Upper lobe of right lung (tissue), 1 donor: ENCODE measurements around the gene GOSR2. TPM values are rescaled to one million over a fixed set of nuclear protein-coding genes. Genes with fewer than 3 reads are reported as not detected.

Source experiments
- ATAC-seq: fragments of 200-7000 bp; cut with Tn5 transposase; one replicate; pipeline ENCODE4 v1.9.1; 2020; ENCODE audit warnings: mild to moderate bottlenecking, moderate library complexity
- DNase-seq: peaks from one replicate; pipeline ENCODE4 v3.0.0-alpha.2; 2020
- H3K27ac ChIP-seq: fragments of 200-600 bp; one replicate; pipeline ENCODE4 v1.8.0; 2022
- H3K27me3 ChIP-seq: fragments of 200-600 bp; one replicate; pipeline ENCODE4 v1.8.0; 2022; ENCODE audit warnings: mild to moderate bottlenecking
- H3K36me3 ChIP-seq: fragments of 200-600 bp; one replicate; pipeline ENCODE4 v1.8.0; 2022
- H3K4me1 ChIP-seq: fragments of 200-600 bp; one replicate; pipeline ENCODE4 v1.8.0; 2022
- H3K4me3 ChIP-seq: fragments of 200-600 bp; one replicate; pipeline ENCODE4 v1.8.0; 2022; ENCODE audit warnings: mild to moderate bottlenecking
- H3K9me3 ChIP-seq: fragments of 200-600 bp; one replicate; pipeline ENCODE4 v1.8.0; 2022
- CTCF ChIP-seq: fragments of 200-600 bp; IDR thresholded peaks from one replicate; pipeline ENCODE4 v1.8.0; 2022; ENCODE audit warnings: antibody characterized with exemption
- intact Hi-C: fragments of 100-400 bp; cut with DNase I; formaldehyde crosslinking; loops from one replicate; pipeline ENCODE4 v1.11.0; 2022
- total RNA-seq: library from RNA; stranded (reverse); fragmentation: NEBNext Ultra II Directional; extraction: Animal tissue kit (Norgen Biotek cat#: 25700); gene quantifications from one replicate; pipeline ENCODE4 v1.2.1, GENCODE V29; 2021
- donor health status: DM: no; HTN: yes; CAD: no; lungs with severe emphysema.

GOSR2 gene
- total RNA-seq, 1 donor from 2014 or later = 66.5 TPM

GRCh38 chr17:46977348-46977747 is 54.4 kb downstream of the GOSR2 start:
- TF ChIP-seq CTCF = peak; percentile 17
- ATAC-seq (no peak), DNase-seq (no peak)
- Histone ChIP-seq H3K4me3 (no peak overlapping the region), H3K9me3 (no peaks in the 10 kb centered on the region), H3K27me3 (peaks cover 50% of the 10 kb centered on the region), H3K4me1 (peaks cover 19% of the 10 kb centered on the region), H3K27ac (no peak overlapping the region), H3K36me3 (no peaks in the 10 kb centered on the region)
- intact Hi-C loops = no loop called here

GRCh38 chr17:46977750-46978488 is 55.0 kb downstream of the GOSR2 start:
- TF ChIP-seq CTCF = no peak
- no peaks in the 10 kb centered on the region for H3K9me3 ChIP-seq
- intact Hi-C loops = no loop called here
- peaks cover 19% of the 10 kb centered on the region for H3K4me1 ChIP-seq
- H3K27me3 ChIP-seq = peaks cover 50% of the 10 kb centered on the region
- H3K4me3 ChIP-seq = peak overlapping the region; percentile 53
- ATAC-seq (no peak), DNase-seq (no peak)
- no peak overlapping the region for H3K27ac ChIP-seq
- no peaks in the 10 kb centered on the region for H3K36me3 ChIP-seq

- no peaks in the 10 kb centered on the region for H3K36me3 ChIP-seq
- H3K9me3 ChIP-seq = no peaks in the 10 kb centered on the region
- H3K4me1 ChIP-seq = peaks cover 19% of the 10 kb centered on the region
- peak overlapping the region; percentile 53 for H3K4me3 ChIP-seq
- no peak for TF ChIP-seq CTCF
- H3K27me3 ChIP-seq = peaks cover 50% of the 10 kb centered on the region
- H3K27ac ChIP-seq = no peak overlapping the region
- ATAC-seq (peak; percentile 39), DNase-seq (no peak)
- intact Hi-C loops = no loop called here
Observed at GRCh38 chr17:46978489-46979146, 55.7 kb downstream of the GOSR2 start.

GRCh38 chr17:46979147-46979863 is 56.3 kb downstream of the GOSR2 start, which contains the start of gene RPRML:
Gene RPRML (minus strand): TSS chr17:46979253. CDS start chr17:46979007, 246 bp downstream.
- ATAC-seq (peak; percentile 73), DNase-seq (no peak)
- intact Hi-C loops = no loop called here
- no peaks in the 10 kb centered on the region for H3K36me3 ChIP-seq
- no peaks in the 10 kb centered on the region for H3K9me3 ChIP-seq
- TF ChIP-seq CTCF = no peak
- H3K27ac ChIP-seq = no peak within 1 kb of the TSS
- peak within 1 kb of the TSS; percentile 53 for H3K4me3 ChIP-seq
- peaks cover 50% of the 10 kb centered on the region for H3K27me3 ChIP-seq
- peaks cover 19% of the 10 kb centered on the region for H3K4me1 ChIP-seq

- no peaks in the 10 kb centered on the region for H3K9me3 ChIP-seq
- no peak overlapping the region for H3K27ac ChIP-seq
- peaks cover 36% of the 10 kb centered on the region for H3K27me3 ChIP-seq
- no peaks in the 10 kb centered on the region for H3K36me3 ChIP-seq
- peaks cover 19% of the 10 kb centered on the region for H3K4me1 ChIP-seq
- intact Hi-C loops = no loop called here
- no peak for ATAC-seq
- TF ChIP-seq CTCF = no peak
- no peak overlapping the region for H3K4me3 ChIP-seq
- no peak for DNase-seq
Observed at GRCh38 chr17:46982577-46982976, 59.6 kb downstream of the GOSR2 start.
